Esophagus (tissue), 2 donors: ENCODE measurements around the gene MAML2. TPM values are rescaled to one million over a fixed set of nuclear protein-coding genes. Genes with fewer than 3 reads are reported as not detected.

Experiments
- H3K27ac ChIP-seq, 2 donors: one replicate each; pipeline ENCODE4 v1.5.1; 2013; ENCODE audit warnings: low read depth in 2 of 2, mild to moderate bottlenecking in 2 of 2, inconsistent platforms in 1 of 2, low read length in 1 of 2, moderate library complexity in 1 of 2
- H3K27me3 ChIP-seq, 2 donors: one replicate each; pipeline ENCODE4 v1.6.1; 2013; ENCODE audit warnings: low read length in 2 of 2, control low read depth in 1 of 2, mild to moderate bottlenecking in 1 of 2; ENCODE audit not compliant: insufficient read depth in 2 of 2, control insufficient read depth in 1 of 2
- H3K36me3 ChIP-seq, 2 donors: one replicate each; pipeline ENCODE4 v1.6.1; 2013; ENCODE audit warnings: low read length in 1 of 2; ENCODE audit not compliant: control insufficient read depth in 2 of 2, insufficient read depth in 2 of 2
- H3K4me1 ChIP-seq, 2 donors: one replicate each; pipeline ENCODE4 v1.6.1; 2013; ENCODE audit warnings: low read length in 1 of 2; ENCODE audit not compliant: control insufficient read depth in 2 of 2, insufficient read depth in 2 of 2
- H3K4me3 ChIP-seq, 2 donors: one replicate each; pipeline ENCODE4 v1.5.1; 2013; ENCODE audit warnings: low read length in 2 of 2, mild to moderate bottlenecking in 2 of 2, low read depth in 1 of 2, moderate library complexity in 1 of 2
- H3K9me3 ChIP-seq, 2 donors: one replicate each; pipeline ENCODE4 v1.6.1; 2013; ENCODE audit warnings: mild to moderate bottlenecking in 2 of 2, low read depth in 1 of 2, low read length in 1 of 2, moderate library complexity in 1 of 2; ENCODE audit not compliant: control insufficient read depth in 2 of 2, insufficient read depth in 1 of 2
- WGBS, 2 donors: extraction: QIAGEN DNeasy Blood & Tissue Kit; methylation state at CpG; one replicate each; pipeline ENCODE4 v1.1.7; 2013; 5-methylcytosine and 5-hydroxymethylcytosine counted together
- polyA plus RNA-seq, 2 donors: library from polyadenylated mRNA; stranded (reverse); fragments of 200-250 nt; gene quantifications; one replicate each; pipeline ENCODE4 v1.2.3, GENCODE V29; 2013
- donor health status: healthy with polysubstance abuse.
- donor health status: Bipolar disorder and iron deficiency.

MAML2 gene
- polyA plus RNA-seq, 2 donors = 1.9 to 2.0 TPM

DNA sequence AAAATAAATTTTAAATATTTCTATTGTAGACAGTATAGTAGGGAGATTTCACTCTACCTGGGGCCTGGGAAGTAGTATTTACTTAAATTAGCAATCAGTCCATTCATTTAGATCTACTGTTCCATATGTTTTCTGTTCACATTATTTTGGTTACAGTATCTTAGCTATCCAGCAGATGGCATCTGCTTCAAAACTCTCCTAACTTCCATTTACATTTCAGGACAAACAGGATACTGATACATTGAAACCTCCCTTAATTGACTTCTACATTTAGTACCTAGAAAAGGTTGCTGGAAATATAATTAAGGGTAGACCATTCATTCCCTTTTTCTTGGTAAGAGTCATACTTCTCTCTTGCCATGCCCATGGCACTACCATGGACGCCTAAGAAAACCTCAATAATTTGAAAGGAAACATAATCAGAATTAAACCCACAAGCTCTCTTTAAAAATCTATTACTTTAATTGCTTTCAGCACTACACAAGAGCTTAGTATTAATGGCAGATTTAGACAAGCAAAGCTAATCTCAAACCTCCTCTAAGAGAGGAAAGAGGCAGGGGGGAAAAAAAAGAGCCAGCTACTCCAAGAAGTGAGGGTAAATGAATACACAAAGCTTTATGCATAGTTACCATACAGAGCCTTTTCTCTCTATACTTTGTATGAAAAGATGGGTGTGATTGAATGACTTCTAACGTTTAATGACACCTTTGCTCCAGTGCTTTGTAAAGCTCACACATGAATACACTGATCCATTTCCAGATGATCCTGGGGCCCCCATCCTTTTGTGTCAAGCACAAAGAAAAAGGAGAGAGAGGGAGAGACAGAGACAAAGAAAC is 287.9 kb downstream of the MAML2 start:
- Histone ChIP-seq H3K4me3 (no peak overlapping the region), H3K36me3 (no peaks in the 10 kb centered on the region), H3K9me3 (no peaks in the 10 kb centered on the region), H3K4me1 (no peaks in the 10 kb centered on the region), H3K27ac (no peak overlapping the region), H3K27me3 (no peaks in the 10 kb centered on the region)
- 47 to 68% methylated on average over 2 of the region's 2 CpGs for WGBS, 2 donors

DNA sequence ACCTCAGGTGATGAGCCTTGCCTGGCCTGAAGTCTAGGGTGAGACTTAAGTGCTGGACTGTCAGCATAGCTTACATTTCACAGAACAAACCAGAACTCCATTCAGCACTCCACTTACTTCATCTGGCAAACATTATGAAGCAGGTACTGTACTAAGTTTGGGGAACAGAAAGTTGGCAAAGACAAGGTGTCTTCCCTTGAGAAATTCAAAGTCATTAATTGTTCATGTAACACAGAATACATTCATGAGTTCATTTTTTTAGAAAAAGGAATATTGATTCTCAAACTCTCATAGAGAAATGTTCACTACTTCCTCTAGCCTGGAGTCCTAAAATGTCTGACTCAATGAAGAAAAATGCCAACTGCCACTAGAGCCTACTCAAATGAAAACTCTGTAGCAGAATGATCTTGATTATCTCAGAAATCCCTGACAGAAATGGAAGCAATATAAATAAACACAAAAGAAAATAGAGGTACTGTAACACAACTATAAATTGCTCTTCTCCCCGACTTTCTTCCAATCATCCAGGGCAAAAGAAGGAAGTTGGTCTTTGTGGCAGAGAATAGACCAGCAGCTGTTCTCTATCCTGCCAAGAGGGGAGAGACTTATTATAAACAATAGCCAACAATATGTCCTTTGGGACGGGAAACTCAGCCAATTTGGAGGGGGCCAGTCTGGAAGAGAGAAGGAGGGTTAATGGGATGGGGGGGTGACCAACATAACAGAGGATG is 289.9 kb downstream of the MAML2 start:
- Histone ChIP-seq H3K4me1 (no peaks in the 10 kb centered on the region), H3K36me3 (no peaks in the 10 kb centered on the region), H3K27me3 (no peaks in the 10 kb centered on the region), H3K4me3 (no peak overlapping the region), H3K9me3 (no peaks in the 10 kb centered on the region), H3K27ac (no peak overlapping the region)
- 57 to 61% methylated on average over 2 of the region's 2 CpGs for WGBS, 2 donors

DNA sequence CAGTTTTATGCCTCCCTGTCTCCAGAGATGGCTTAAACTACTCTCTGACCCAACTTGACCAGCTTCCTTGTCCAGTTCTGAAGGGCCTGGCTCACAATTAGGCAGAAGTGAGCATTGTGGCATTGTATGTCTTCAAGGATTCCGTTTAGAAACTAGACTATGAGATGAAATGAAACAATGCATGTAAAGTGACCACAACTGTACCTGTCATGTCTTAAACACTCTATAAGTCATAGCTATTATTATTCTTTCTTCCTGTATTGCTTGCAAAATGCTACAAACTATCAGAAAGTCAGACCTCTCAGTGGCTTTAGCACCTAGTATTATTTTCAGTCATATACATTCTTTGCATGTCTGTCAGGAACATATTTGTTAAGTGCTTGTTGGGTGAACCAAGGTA is 291.2 kb downstream of the MAML2 start:
- 74 to 76% methylated on average over 1 of the region's 1 CpG for WGBS, 2 donors
- no peaks in the 10 kb centered on the region for H3K9me3 ChIP-seq
- H3K4me1 ChIP-seq = no peaks in the 10 kb centered on the region
- H3K4me3 ChIP-seq = no peak overlapping the region
- no peak overlapping the region for H3K27ac ChIP-seq
- H3K36me3 ChIP-seq = no peaks in the 10 kb centered on the region
- H3K27me3 ChIP-seq = no peaks in the 10 kb centered on the region

GRCh38 chr11:96050435-96051182 is 292.4 kb downstream of the MAML2 start:
- 86 to 92% methylated on average over 1 of the region's 1 CpG for WGBS, 2 donors
- Histone ChIP-seq H3K4me3 (no peak overlapping the region), H3K9me3 (no peaks in the 10 kb centered on the region), H3K36me3 (no peaks in the 10 kb centered on the region), H3K27ac (no peak overlapping the region), H3K4me1 (peaks cover 0 to 2% of the 10 kb centered on the region in 2 donors), H3K27me3 (no peaks in the 10 kb centered on the region)

DNA sequence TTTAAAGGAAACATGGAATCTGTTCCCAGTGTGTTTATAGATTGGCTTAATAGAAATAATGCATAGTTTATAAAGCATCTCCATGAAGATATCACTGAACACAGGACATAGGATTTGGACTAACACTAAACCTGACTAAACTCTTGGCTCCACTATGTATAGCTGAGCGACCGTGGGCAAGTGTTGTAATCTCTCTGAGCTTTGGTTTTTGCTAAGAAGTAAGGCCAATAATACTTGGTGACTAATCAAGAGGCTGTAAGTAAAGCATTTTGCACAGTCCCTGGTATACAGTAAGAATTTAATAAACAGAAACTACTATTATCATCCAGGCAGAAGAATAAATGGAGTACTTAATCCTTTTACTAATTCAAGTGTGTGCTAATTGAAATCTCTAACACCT is 293.6 kb downstream of the MAML2 start:
- H3K27ac ChIP-seq = no peak overlapping the region
- peaks cover 0 to 2% of the 10 kb centered on the region in 2 donors for H3K4me1 ChIP-seq
- H3K4me3 ChIP-seq = no peak overlapping the region
- H3K9me3 ChIP-seq = no peaks in the 10 kb centered on the region
- no peaks in the 10 kb centered on the region for H3K36me3 ChIP-seq
- 57 to 73% methylated on average over 2 of the region's 2 CpGs for WGBS, 2 donors
- no peaks in the 10 kb centered on the region for H3K27me3 ChIP-seq

DNA sequence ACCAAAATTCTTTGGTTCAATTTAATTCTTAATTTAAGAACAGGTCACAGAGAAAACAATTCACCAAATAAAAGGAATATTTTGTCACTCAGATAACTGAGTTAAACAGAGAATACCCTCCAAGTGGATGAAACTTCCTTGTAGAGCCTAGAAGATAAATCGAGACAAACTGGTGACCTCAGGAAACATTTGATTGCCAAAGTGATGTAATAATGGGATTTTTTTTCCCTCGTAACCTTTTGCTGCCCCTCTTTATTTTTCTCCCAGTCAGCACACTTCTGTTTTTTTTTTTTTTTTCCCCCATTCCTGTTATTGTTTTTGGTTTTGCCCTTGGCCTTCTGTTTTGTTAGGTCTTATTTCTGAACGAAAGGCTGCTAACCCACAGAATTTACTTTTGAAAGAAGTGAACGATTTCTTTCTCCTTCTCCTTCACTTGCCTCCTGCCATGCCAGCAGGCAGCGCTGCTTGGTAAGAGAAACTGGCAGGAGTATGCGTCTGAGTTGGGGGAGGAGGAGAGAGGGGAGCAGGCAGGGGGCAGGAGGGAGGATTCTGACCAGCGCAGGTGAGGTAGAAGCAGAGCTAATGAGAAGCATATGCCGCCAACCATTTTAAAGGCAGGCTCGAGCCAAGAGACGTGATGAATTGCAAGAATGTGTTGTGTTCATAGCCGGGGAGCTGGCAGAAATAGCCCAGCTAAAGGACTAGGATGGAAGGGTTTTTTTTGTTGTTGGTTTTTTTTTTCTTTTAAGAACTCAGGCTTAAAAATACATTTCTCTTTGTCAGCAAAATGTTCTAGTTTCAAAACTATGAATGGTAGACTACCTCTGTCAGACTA is 297.2 kb downstream of the MAML2 start:
- Histone ChIP-seq H3K27ac (peak overlapping the region in 1 of 2 donors; percentile 49), H3K9me3 (no peaks in the 10 kb centered on the region), H3K36me3 (no peaks in the 10 kb centered on the region), H3K27me3 (no peaks in the 10 kb centered on the region), H3K4me1 (peaks cover 0 to 4% of the 10 kb centered on the region in 2 donors), H3K4me3 (no peak overlapping the region)
- WGBS, 2 donors = 28 to 35% methylated on average over 11 of the region's 11 CpGs

- Histone ChIP-seq H3K27ac (no peak overlapping the region), H3K4me3 (no peak overlapping the region), H3K27me3 (no peaks in the 10 kb centered on the region), H3K9me3 (no peaks in the 10 kb centered on the region), H3K36me3 (no peaks in the 10 kb centered on the region), H3K4me1 (peaks cover 0 to 4% of the 10 kb centered on the region in 2 donors)
- 92 to 94% methylated on average over 2 of the region's 2 CpGs for WGBS, 2 donors
These were observed 298.2 kb downstream of the MAML2 start for GRCh38 chr11:96044747-96045146.

GRCh38 chr11:96044311-96044710 is 298.7 kb downstream of the MAML2 start:
- peaks cover 0 to 4% of the 10 kb centered on the region in 2 donors for H3K4me1 ChIP-seq
- no peaks in the 10 kb centered on the region for H3K27me3 ChIP-seq
- no peak overlapping the region for H3K4me3 ChIP-seq
- no peaks in the 10 kb centered on the region for H3K36me3 ChIP-seq
- no peak overlapping the region for H3K27ac ChIP-seq
- H3K9me3 ChIP-seq = no peaks in the 10 kb centered on the region

DNA sequence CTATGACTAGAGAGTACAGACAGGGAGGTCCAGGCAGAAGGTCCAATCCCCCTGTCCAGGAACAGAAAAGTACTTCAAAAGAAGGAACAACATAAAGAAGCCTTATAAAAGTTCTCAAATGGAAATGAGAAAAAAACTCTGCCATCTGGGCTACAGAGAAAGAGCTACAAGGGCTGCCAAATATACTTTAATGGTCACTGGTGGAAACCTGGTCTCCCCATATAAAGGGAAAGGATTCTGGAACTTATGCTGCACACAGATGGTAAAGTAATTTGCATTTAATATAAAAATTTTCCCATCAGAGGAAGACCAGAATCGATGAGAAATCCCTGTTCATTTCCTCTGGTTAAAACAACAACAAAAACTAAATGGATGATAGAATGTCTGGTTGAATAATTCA is 299.7 kb downstream of the MAML2 start:
- H3K4me1 ChIP-seq = peaks cover 0 to 4% of the 10 kb centered on the region in 2 donors
- H3K9me3 ChIP-seq = no peaks in the 10 kb centered on the region
- H3K36me3 ChIP-seq = no peaks in the 10 kb centered on the region
- 81 to 84% methylated on average over 1 of the region's 1 CpG for WGBS, 2 donors
- H3K27me3 ChIP-seq = no peaks in the 10 kb centered on the region
- no peak overlapping the region for H3K27ac ChIP-seq
- H3K4me3 ChIP-seq = no peak overlapping the region
